Stimulated activated CD8-positive, alpha-beta memory T cell treated with anti-CD3 and anti-CD28 coated beads, Interleukin-7, amount 100 ng/mL, for 4 hours (primary cell): ENCODE results near the gene PDE11A.

Experiments used
- DNase-seq, 2 donors: peaks; one replicate each; pipeline ENCODE4 v3.0.0-alpha.2; 2020; ENCODE audit warnings: low read depth in 2 of 2

Gene PDE11A

DNA sequence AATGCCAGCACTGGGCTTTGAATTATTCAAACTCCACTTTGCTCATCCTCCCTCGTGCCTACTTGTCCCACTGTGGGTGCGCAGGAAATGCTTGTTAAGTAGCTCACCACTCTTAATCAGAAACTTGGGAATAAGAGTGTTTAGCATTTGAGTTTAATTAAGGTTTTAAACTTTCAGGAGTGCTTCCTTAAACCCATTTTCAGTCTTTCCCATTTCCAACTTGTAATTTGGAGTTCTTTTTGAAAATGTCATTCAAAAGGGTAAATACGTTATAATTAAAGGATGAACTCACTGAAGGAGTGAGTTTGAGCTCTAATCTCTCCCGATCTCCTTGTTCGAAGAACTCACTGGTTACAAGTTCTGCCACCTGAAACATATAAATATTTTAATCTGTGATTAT is 403.4 kb downstream of the PDE11A start:
- no peak for DNase-seq

DNA sequence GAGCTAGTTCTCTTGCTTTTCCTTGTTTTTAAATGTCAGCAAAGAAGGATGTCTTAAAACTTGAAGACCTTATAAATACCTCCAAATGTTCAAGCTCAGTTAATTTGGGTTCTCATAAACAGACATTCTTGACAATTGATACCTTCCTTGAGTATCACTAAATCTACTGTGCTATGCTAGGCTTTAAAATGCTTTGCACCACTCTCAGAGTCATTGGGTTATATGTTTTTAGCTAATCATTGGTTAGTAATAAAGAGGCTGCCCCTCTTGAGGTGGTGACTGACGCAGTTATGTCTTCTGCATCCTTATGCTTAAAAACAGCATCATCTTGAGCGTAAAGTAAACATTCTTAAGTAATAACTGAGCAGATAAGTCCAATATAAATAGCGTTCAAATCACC is 404.0 kb downstream of the PDE11A start:
- no peak for DNase-seq

DNA sequence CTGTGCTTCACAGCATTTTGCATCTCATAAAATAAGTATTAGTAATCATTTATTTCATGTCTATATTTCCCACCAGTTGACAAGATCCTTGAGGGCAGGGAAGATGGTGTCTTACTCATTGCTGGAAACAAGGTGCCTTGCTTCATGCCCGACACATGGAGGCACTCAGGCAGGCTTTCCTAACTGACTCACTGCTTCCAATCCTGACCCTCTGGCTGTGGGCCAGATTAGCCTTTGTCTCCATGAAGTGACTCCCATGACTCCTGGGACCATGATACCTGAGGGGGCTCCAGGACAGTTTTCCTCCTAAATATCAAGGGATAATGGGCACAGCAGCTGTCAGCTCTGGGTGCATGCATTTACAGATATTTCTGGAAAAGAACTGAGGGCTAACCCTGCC is 405.0 kb downstream of the PDE11A start:
- DNase-seq, result no peak

DNA sequence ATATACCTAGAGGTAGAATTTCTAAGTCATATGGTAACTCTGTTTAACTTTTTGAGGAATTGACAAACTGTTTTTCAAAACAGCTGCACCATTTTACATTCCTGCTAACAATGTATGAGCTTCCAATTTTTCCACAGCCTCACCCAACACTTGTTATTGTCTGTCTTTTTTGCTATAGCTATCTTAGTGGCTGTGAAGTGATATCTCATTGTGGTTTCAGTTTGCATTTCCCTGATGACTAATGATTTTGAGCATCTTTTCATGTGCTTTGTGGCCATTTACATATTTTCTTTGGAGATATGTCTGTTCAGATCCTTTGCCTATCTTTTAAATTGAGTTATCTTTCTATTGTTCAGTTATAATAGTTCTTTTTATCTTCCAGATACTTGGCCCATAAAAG is 406.2 kb downstream of the PDE11A start:
- no peak for DNase-seq

DNA sequence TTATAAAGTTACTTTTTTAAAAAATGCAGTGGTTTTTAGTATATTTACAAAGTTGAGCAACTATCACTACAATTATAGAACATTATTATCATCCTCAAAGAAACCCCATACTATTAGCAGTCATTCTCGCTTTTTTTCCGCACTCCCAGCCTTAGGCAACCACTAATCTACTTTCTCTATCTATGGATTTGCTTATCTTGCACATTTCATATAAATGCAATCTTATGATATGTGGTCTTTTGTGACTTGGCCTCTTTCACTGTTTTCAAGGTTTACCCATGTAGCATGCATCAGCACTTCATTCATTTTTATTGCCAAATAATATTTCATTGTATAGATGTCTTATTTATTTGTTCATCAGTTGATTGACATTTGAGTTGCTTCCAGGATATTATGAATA is 406.6 kb downstream of the PDE11A start:
- no peak for DNase-seq

DNA sequence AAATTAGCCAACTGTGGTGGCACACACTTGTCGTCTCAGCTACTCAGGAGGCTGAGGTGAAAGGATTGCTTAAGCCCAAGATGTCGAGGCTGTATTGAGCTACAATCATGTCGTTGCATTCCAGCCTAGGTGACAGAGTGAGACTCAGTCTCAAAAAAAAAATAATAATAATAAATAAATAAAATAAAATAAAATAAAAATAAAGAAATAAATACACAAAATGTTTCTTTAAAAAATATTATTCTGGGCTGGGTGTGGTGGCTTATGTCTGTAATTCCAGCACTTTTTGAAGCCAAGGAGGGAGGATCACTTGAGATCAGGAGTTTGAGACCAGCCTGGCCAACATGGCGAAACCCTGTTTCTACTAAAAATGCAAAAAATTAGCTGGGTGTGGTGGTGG is 407.2 kb downstream of the PDE11A start:
- DNase-seq, result no peak

DNA sequence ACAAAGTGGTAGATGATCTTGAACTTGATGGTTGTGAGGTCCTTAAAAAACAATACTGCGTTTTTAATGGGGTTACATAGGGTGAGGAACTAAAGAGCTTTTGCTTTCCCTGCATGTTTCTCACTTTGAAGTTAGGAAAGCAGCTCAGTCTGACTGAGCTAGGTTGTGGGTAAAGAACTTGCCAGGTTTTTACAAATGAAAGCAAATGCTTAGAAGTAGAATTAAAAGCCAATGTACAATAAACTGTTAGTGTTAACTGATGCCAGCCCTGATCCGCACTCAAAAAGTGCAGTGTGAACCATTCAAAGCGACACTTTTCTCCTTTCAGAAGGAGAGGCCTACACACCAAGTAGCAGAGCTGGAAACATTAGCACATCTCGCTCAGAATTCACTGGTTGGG is 409.7 kb downstream of the PDE11A start:
- DNase-seq, result no peak

DNA sequence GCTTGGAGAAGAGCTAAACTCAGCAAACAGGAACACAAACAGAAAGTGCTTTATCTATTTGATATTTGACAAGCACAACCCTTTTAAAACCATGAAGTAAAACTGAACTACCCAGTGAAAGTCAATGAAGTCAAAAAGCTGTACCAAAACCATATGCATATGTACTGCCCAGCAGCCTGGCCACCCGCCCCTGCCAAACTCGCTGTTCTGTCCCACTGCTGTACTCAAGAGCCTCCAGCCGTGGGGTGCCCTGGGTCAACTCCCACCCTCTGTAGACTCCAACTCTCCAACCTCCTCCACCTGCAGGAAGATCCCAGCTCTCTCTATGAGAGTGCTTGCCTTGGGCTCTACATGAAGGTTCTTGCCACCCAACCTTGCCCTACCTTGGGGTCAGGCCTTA is 411.8 kb downstream of the PDE11A start:
- DNase-seq, result no peak

DNA sequence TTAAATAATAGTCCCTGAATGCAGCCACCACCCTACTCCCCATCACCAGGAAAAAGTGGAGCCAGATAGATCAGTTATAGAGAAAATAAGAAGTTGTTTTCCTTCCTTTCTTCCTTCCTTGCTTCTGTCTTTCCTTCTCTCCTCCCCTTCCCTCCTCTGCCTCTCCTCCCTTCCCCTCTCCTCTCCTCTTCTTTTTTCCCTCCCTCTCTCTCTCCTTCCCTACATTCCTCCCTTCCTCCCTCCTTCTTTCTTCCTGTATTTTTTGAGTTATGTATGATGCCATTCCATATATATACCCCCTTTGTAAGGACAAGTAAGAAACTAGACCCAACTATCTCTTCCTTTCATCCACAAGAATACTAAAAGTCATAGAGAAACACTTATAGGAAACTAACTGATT is 414.3 kb downstream of the PDE11A start:
- no peak for DNase-seq

DNA sequence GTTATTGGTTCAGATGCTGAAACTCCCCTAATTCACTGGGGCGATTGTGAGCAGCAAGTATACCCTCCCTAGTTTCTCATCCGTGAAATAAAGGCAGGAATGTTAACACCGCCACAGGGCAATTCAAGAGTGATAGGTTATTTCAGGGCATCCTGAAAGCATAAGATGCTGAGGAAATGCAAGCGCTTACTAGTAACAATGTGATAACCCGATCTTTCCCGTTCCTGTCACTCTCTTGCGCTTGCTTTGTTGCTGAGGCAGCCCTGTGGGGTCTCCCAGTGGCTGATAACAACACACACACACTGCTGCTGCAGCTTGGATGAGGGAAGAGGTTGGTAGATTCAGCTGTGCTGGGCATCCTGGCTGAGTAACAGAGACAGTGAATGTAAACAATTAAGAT is 420.7 kb downstream of the PDE11A start:
- no peak for DNase-seq

DNA sequence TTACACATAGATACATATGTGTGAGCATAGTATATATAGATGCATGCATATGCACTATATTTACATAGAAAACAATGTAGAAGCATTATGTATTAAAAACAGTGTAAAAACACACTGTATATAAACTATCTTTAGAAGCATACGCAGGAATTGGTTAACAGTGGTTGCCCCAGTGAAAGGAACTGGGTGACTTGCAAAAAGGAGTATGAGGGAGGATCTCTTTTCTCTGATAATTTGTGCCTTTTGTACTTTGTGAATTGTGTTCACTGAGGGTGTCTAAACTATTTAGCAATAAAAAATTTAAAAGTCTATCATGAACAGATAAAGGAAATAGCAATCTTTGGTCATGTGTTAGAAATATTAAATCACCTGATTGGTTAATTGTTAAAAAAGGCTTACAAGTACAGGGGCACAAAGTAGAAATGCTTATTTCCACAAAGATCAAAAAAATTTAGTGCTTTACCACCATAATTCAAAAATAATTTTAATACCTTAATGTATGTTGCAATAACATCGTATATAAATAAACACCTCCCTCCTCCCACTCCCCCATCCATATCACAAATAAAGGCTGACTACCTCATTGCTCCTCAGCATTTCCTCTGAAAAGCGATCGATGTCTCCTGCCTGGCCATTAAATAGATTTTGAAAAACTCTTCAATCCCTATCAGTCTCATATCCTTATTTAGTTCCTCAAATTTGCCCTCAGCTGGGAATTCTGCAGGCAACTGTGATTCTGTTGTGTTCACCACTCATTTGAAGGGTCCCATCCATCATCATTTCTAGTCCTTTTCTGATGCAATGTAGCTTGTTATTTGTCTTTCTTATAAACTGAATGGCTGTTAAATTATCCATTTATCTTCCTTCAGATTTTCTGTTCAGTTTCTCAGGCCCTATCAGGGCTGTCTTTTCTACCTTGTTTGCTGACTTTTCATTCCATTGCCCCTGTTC is 422.7 kb downstream of the PDE11A start:
- DNase-seq, result no peak

DNA sequence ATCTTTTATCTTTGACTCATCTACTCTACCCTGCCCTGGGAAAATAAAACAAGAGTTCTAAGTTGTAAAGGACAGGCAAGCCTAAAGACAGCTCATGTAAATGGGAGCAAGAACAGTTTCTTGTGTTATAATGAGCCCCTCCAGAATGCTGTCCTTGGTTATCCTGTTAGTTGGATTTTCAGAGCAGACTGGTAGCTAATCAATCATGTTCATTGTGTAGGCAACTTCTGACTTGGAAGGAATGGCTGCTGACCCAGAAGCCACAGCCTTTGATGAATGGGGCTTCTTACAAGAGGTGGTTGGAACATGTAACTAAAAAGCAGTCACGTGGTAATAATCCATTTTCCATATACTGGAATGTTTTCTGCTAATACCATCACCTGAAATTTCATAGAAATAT is 425.8 kb downstream of the PDE11A start:
- no peak for DNase-seq

DNA sequence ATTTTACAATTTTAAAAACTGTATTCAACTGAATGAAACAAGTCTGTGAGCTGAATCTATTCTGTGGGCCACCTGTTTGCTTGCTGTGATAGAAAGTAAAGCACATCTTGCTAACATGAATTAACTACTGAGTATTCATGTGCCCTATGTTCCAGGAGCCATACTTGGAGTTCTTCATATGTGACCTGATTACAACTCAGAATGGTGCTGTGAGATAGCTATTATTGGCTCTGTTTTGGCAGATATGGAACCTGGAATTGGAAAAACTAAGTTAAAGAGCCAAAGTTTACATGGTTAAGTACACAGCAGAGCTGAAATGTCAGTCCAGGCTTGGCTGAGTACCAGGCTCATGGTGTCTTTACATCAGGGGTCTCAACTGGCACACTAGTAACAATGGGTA is 426.3 kb downstream of the PDE11A start:
- DNase-seq, result no peak

DNA sequence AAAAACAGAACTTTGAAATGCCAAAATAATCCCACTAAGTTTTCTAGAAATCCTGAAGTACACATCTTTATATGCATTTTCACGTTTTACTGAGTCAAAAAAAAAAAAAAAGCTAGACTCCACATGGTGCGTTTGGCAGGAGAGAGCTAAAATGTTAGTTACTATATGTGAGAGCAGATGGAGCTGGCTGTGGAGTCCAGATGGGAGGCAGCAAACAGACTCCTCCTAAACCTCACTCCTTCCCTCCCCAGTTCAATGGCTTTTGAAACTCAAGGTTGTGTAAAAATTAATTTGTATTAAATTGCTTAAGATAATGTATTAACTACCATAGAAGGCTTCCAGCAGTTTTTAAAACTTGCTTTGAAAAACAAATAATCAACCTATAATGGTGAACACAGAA is 431.2 kb downstream of the PDE11A start:
- DNase-seq, result no peak

DNA sequence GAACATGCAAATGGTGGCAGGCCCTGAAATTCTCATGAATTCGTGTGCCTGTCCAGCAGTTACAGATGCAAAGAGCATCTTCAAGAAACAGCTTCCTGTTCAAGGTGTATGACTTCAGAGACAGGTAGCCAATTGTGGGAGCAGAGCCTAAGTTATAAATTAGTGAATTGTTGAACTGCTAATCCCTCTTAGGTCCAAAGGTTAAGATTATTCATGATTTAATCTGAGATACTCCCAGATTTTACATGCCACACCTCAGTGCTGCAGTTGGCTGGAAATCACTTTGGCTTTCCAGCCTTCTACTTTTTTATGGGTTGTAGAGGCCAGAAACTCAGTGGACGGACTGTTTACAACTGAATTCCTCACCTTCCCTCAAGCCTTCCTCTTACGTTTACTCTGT is 432.2 kb downstream of the PDE11A start:
- DNase-seq, result no peak

DNA sequence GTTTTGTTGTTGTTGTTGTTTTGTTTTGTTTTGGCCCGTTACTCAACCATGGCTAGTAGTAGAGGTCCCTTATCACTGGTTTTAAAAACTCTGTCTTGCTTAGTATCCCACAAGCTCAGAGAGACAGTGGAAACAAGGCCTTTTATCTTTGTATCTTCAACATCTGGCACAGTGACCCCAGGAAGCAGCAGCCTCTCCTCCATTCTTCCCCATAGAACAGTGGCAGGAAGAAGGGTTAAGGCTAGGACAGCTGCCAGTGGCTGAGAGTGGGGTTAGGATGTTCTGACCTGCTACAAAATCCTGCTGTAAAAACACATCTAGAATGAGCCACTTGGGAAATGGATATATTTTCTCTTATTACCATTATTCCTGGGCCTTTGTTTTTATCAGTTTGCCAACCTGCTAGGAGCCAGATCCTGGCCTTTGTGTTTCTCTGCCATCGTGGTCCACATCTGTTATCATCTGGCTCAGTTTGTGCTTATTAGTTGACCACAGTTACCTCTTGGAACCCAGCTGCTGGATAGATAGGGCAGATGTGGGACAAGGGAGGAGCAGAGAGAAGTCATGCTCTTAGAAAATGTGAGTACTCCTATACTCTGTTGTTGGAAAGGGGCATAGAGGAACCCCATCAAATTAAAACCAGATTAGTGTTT is 433.2 kb downstream of the PDE11A start:
- no peak for DNase-seq

DNA sequence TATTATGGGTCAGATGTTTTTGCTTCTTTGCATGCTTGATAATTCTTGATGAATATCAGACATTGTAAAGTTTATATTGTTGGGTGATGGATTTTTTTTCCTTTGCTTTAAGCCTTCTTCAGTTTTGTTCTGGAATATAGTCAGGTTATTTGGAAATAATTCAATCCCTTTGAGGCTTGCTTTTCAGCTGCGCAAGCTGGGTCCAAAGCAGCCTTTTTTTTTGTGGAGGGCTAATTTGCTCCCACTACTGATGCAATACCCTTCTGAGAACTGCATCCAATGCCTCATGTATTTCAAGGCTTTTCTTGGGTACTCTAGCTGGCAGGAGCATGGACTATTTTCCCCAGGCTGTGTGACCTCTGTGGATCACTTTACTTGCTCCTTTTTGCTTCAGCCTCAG is 434.1 kb downstream of the PDE11A start:
- DNase-seq, result no peak

DNA sequence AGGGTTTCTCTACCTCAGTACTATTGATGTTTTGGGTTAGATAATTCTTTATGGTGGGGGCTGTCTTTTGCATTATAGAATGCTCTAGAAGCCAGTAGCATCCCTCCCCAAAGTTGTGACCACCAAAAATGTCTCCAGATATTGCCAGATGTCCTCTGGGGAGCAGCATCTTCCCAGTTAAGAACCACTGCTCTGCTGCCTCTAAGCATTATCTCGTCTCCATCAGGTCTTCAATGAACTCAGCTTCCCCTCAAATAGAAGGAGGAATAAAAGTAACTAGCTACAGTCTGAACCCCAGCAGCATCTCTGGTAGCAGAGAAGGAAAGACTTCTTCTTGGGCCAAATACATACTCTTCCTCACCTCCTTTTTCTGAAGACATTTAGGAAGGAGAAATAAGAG is 435.9 kb downstream of the PDE11A start:
- no peak for DNase-seq

DNA sequence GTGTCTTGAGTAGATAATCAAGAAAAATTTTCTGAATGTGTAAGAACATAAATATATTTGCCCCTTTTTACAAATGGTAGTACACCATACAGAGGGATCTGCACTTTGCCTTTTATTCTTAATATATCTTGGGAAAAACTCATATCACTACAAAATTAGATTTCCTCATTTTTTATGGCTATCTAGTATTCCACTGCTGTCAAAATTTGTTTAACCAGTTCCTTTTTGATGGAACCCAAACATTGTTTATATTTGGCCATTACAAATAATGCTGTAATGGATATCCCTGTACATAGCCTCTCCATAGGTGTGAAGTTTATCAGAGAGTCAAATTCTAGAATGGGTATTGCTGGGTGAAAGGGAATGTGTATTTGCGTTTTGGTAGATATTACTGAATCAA is 436.9 kb downstream of the PDE11A start:
- no peak for DNase-seq

DNA sequence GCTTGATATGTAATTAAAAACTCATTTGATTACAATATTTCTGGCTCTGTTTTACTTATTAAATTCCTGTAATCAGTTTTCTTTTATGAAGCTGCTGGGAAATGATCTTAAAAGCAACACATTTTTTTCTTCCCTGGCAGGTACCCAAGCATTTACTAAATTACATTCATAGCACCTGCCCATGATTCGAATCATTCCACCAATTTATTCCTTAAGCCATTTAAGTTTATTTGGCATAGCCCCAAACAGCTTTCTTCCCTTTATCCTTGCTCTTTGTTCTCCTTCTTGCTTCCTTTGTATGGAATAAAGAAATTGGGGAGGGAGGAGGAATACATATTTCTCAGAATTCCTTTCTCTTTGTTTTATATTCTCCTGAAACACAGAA is 438.7 kb downstream of the PDE11A start:
- DNase-seq, result no peak

DNA sequence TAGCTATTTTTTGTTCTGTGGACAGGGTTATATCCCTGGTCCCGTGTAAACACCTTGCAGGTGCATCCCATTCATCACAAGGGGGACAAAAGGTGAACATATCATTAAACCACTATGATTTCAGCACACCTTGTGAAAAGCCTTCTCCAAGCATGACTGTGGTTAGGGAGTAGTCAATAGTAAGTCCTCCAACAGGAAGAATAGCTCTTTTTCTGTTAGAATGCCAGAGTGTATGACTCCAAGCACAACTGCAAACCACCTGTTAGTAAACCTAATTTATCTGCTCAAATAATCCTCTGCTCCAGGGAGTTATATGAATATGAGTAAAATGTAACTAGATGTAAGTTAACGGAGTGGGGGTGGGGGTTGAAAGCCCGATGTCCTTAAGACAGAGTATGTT is 439.5 kb downstream of the PDE11A start:
- DNase-seq, result no peak

DNA sequence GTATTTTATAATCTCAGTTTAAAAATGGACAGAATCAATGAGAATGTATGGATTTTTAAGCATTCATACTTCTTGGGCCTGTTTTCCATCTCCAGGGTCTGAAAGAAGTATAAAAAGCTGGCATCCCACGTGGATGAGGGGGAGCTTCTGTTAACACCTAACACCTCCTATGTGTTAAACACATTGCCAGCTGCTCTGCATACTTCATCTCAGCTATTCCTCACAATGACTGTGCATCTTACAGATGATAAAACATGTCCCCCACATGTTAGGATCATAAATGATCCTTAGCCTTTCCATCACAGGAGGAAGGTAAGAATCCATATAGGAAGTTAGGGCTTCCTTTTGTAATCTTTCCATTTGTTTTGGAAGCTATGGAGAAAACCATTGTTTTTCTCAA is 440.9 kb downstream of the PDE11A start:
- no peak for DNase-seq

DNA sequence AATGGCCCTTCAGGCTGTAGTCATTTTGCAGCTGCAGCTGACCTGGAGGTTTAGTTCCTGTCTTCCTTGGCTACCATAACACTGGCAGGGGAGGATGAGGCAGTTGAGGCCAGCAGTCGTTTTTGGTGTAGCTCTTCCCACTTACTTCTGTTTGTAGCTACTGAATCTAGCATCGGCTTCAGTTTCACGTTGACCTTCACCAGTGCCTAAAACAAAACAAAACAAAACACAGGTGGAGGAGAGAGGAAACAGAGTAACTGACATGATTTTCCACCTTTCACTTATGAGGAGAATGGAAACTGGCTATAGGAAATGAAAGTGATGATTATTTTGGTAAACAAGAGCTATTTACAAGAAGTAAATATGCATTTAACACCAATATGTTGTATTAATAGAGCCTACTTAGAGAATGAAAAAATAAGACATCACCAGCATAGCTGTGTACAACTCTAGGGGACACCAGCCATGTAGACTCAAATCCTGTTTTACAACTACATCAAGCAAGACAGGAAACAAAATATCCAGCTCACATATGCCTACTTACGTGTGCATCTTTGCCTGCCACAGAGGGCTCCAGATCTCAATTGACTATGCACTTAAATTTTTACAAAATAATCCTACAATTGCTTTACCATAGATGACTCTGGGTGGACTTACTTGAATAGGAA is 443.1 kb downstream of the PDE11A start:
- DNase-seq, result no peak
